AG09319 (cell line): ENCODE measurements around the gene SLC2A4RG.

ENCODE experiments used
- DNase-seq: peaks from one replicate; pipeline ENCODE4 v3.0.0-alpha.2; 2010; ENCODE audit warnings: low read depth; ENCODE audit errors: extremely low read depth
- TF ChIP-seq, protein P1 (sequence below): IDR thresholded peaks from 2 replicates; pipeline ENCODE4 v1.5.1; 2011; ENCODE audit warnings: low read depth, mild to moderate bottlenecking, inconsistent platforms, low read length, moderate library complexity

Gene SLC2A4RG

DNA sequence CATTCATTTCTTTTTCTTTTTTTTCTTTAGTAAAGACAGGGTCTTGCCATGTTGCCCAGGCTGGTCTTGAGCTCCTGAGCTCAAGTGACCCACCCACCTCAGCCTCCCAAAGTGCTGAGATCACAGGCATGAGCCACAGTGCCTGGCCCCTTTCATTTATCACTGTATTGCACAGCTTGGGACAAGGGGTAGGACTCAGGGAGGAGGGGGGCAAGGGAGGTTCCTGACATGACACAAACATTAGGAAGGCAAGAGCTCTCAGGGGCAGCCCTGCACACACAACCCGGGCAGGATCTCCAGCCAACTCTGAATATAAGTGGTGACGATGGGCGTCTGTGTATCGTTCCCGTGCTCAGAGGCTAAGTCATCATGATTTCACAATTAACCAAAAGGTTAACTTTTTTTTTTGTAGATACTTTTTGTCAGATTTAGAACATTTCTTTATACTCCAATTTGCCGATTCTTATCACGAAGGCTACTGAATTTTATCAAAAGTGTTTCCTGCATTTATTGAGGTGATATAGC, 19.9 kb downstream of the SLC2A4RG start:
- TF ChIP-seq, protein P1, sequence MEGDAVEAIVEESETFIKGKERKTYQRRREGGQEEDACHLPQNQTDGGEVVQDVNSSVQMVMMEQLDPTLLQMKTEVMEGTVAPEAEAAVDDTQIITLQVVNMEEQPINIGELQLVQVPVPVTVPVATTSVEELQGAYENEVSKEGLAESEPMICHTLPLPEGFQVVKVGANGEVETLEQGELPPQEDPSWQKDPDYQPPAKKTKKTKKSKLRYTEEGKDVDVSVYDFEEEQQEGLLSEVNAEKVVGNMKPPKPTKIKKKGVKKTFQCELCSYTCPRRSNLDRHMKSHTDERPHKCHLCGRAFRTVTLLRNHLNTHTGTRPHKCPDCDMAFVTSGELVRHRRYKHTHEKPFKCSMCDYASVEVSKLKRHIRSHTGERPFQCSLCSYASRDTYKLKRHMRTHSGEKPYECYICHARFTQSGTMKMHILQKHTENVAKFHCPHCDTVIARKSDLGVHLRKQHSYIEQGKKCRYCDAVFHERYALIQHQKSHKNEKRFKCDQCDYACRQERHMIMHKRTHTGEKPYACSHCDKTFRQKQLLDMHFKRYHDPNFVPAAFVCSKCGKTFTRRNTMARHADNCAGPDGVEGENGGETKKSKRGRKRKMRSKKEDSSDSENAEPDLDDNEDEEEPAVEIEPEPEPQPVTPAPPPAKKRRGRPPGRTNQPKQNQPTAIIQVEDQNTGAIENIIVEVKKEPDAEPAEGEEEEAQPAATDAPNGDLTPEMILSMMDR = no peak
- no peak for DNase-seq

DNA sequence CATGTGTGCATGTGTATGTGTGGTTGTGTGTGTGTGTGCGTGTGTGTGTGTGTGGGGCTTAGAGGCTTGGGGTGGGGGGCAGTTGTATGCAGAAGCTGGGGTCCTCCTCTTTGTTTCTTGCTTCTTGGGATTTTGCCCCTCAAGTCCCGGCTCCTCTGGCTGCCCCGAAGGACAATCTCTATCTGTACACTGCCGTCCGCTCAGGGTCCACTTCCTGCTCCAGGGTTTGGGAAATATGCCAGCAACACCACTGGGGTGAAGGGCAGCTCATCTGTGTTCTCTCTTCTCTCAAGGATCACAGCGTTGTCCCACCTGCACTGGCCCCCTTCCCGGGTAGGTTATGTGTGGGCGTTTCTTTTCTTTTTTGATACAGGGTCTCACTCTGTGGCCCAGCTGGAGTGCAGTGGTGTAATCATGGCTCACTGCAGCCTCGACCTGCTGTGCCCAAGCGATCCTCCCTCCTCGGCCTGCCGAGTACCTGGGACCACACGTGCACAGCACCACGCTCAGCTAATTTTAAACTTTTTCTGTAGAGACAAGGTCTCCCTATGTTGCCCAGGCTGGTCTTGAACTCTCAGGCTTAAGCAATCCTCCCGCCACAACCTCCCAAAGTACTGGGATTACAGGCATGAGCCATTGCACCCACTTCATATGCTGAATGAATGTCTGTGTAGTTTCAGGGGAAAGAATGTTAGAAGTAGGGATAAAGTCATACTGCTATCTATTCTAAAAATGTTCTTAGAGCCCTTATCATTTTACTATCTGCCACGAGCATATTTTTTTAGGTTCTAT, 25.7 kb downstream of the SLC2A4RG start:
- no peak for DNase-seq
- TF ChIP-seq, protein P1 = no peak

DNA sequence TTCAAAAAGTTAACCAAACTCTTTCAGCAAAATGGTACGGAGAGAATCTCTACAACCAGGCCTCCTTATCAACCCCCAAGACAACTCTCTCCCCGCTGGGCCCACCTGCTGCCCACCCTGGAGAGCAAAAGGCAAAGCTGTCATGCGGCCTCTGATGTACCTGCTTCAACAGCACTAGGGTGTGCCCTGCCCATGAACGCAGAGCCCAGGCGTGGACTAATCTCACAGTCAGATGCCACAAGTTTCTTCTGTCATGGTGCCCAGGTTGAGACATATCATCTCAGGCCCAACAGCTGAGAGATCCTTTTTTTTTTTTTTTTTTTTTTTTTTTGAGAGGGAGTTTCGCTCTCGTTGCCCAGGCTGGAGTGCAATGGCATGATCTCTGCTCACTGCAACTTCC, 26.3 kb downstream of the SLC2A4RG start:
- TF ChIP-seq, protein P1 = no peak
- DNase-seq = no peak

DNA sequence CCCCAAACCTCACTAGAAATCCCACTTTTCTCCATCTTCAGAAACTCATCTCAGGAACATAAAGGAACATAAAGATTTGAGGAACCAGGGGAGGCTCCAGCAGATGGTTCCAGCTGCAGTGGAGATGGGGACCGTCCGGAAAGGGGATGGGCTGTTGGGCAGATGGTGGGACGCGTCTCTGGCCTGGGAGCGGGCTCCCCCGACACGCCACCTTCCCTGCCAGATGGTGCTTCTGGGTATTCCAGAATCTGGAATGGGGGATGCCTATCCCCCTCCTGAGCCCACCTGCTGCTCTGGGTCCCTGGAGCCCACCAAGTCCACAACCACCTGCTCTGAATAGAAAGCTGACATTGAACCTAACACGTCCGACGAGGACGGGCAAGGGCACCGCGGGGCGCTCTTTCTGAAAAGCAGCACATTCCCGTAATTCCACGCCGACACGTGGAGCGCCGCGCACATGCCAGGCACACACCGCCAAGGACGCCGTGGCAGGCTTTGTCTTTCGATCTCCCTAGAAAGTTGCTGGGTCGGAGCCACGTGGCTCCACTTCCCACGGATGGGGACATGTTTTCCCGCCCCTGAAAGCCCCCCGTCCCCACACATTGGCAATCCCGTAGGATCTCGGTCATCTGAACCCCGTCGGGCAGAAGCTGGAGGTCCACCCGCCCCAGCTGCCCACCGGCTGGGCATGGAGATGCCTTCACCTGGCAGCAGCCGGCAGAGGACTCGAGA, 27.3 kb downstream of the SLC2A4RG start:
- TF ChIP-seq, protein P1 = no peak
- no peak for DNase-seq

DNA sequence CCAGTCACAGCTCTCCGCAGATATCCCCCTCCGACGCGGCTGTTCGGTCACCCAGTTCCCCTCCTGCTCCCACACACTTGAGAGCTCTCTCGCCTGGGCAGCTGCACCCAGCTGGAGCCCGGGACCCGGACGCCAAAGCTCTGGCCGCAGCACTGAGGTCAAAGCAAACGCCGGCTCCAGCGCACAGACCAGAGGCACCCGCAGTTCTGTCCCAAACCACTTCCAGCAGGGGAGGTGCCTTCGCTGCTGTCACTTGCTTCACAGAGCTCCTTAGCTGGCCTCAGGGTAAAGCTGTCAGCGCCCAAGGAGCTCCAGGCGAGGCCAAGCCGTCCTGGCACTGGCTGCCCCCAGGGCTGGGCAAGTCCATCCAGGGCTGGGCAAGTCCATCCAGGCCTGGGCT, 27.9 kb downstream of the SLC2A4RG start:
- TF ChIP-seq, protein P1 = no peak
- no peak for DNase-seq

DNA sequence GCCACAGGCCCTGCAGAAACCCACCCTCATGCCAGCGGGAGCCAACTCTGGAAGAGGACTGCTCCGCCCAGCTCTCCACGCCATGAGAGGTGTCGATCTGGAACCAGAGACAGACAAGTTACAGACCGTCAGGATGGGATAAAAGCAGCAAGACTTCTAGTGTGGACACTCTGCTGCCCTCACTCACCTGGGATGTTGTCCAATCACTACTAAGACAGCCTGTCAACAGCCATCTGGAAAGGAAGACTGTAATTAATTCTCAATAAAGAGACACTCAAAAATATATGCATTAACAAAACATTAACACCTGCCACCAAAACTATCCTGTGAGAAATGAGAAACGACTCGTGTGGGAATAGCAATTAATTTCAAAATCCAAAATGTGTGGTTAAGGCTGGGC, 28.3 kb downstream of the SLC2A4RG start:
- TF ChIP-seq, protein P1 = no peak
- no peak for DNase-seq
